ENCODE data around the gene EMSY.

DNA sequence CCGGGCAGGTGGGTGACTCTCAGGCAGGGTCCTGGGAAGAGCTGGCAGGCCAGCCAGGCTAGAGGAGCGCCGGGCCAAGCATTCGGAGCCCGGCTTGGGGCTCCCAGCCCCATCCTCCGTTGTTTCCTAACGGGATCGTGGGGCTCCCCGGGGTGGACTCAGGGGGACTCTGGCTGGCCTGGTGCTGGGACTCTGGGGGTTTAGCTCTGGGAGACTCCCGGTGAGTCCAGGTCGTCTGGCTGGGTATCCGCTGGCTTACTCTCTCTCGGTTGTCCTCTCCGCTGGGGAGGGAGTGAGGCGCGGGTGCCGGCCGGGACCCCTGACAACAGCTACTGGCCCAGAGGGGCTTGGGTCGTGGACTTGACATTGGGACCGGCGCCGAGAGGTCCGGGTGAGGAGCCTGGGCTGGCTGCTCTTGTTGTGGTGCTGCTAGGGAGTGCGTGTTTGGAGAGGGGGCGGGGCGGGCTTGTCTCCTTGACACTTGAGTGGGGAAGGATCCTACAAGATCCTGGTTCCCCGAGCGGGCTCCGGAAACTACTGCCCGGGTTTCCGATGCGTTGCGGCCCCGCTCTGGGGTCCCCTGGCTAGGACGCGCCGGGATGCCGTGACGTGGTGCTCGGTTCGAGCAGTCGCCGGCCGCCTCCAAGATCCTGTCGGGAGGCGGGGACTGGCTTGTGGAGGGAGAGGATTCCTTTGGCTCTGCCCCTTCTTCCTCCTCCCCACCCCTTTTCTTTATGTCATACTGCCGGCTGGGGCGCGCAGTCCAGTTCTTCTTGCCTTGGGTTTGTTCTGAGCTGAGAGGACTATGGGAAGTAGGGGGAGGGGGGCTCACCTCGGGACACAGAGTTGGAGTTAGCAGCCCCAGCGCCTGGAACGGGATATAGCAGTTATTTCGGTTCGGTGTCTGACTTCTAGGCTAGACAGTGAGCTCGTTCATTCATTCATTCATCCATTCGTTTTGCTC, 585 bp downstream of the EMSY start:
- TF ChIP-seq POLR2A (IDR thresholded peaks at IDR 0.05; ENCODE audit: low read length) = no peak
- no peak for TF ChIP-seq GATA1 (IDR thresholded peaks at IDR 0.05; ENCODE audit: low read depth, low read length)

All from erythroblast (primary cell).